ENCODE data around the gene CAMSAP2. TPM values are rescaled to one million over a fixed set of nuclear protein-coding genes. Genes with fewer than 3 reads are reported as not detected.

The CAMSAP2 gene
- polyA plus RNA-seq, 1 donor (not counting 4 experiments of a cell fraction or from before 2014, with no cell fraction given), result 47.8 TPM

- H3K4me1 ChIP-seq (ENCODE audit: control insufficient read depth, extremely low read depth, insufficient read depth, low read length), result no peaks in the 10 kb centered on the region
- no peaks in the 10 kb centered on the region for H4K20me1 ChIP-seq (ENCODE audit: control insufficient read depth, extremely low read depth, insufficient read depth, low read length)
- H2AFZ ChIP-seq (ENCODE audit: control insufficient read depth, low read length), result no peak overlapping the region
- no peak overlapping the region for H3K27ac ChIP-seq (ENCODE audit: control insufficient read depth, insufficient read depth, low read length)
- H3K79me2 ChIP-seq (ENCODE audit: control insufficient read depth, insufficient read depth, low read length), result no peaks in the 10 kb centered on the region
- DNase-seq (ENCODE audit: low read depth, low spot score), result no peak
- no peak overlapping the region for H3K9ac ChIP-seq (ENCODE audit: control insufficient read depth, extremely low read depth, insufficient read depth, low read length)
- H3K9me1 ChIP-seq (ENCODE audit: control insufficient read depth, extremely low read depth, insufficient read depth, low read length), result no peaks in the 10 kb centered on the region
- no peaks in the 10 kb centered on the region for H3K27me3 ChIP-seq (ENCODE audit: control insufficient read depth, extremely low read depth, insufficient read depth, low read length)
- dilution Hi-C loops (cut with MboI; ENCODE audit: extremely low pct_ligation_motif_present, low sequenced_read_pairs), result loop anchor here (10.0 kb wide), 1 partner anchor 52 kb away; no protein-coding TSS in a partner anchor
- no peak overlapping the region for H3K4me3 ChIP-seq (ENCODE audit: control insufficient read depth in 2 of 3, extremely low read depth in 1 of 3, insufficient read depth in 2 of 3, low read depth in 1 of 3, low read length in 3 of 3)
- FAIRE-seq, result no peak
- no peaks in the 10 kb centered on the region for H3K9me3 ChIP-seq (ENCODE audit: control insufficient read depth, low read depth, low read length)
- no peaks in the 10 kb centered on the region for H3K36me3 ChIP-seq (ENCODE audit: control insufficient read depth in 2 of 2, extremely low read depth in 1 of 2, insufficient read depth in 2 of 2, low read length in 2 of 2)
- H3K4me2 ChIP-seq (ENCODE audit: control insufficient read depth, extremely low read depth, insufficient read depth, low read depth, low read length), result no peak overlapping the region
- TF ChIP-seq CTCF (optimal IDR thresholded peaks at IDR 0.05 in 1 of 3, IDR thresholded peaks at IDR 0.05 in 1 of 3, conservative IDR thresholded peaks at IDR 0.05 in 1 of 3; ENCODE audit: extremely low read depth in 1 of 3, insufficient read depth in 2 of 3, low read length in 3 of 3), result no peak
- TF ChIP-seq EZH2 (IDR thresholded peaks at IDR 0.05; ENCODE audit: low read length), result no peak
Measured at GRCh38 chr1:200727257-200727656, 11.4 kb upstream of the CAMSAP2 start.

GRCh38 chr1:200729863-200730262 lies 8.8 kb upstream of the CAMSAP2 start:
- Histone ChIP-seq H2AFZ (ENCODE audit: control insufficient read depth, low read length) (peak overlapping the region; percentile 64), H3K4me2 (ENCODE audit: control insufficient read depth, extremely low read depth, insufficient read depth, low read depth, low read length) (no peak overlapping the region), H3K4me3 (ENCODE audit: control insufficient read depth in 2 of 3, extremely low read depth in 1 of 3, insufficient read depth in 2 of 3, low read depth in 1 of 3, low read length in 3 of 3) (no peak overlapping the region), H3K79me2 (ENCODE audit: control insufficient read depth, insufficient read depth, low read length) (no peaks in the 10 kb centered on the region), H3K36me3 (ENCODE audit: control insufficient read depth in 2 of 2, extremely low read depth in 1 of 2, insufficient read depth in 2 of 2, low read length in 2 of 2) (no peaks in the 10 kb centered on the region), H4K20me1 (ENCODE audit: control insufficient read depth, extremely low read depth, insufficient read depth, low read length) (no peaks in the 10 kb centered on the region), H3K9ac (ENCODE audit: control insufficient read depth, extremely low read depth, insufficient read depth, low read length) (no peak overlapping the region), H3K27me3 (ENCODE audit: control insufficient read depth, extremely low read depth, insufficient read depth, low read length) (no peaks in the 10 kb centered on the region), H3K4me1 (ENCODE audit: control insufficient read depth, extremely low read depth, insufficient read depth, low read length) (no peaks in the 10 kb centered on the region), H3K9me3 (ENCODE audit: control insufficient read depth, low read depth, low read length) (no peaks in the 10 kb centered on the region), H3K27ac (ENCODE audit: control insufficient read depth, insufficient read depth, low read length) (no peak overlapping the region), H3K9me1 (ENCODE audit: control insufficient read depth, extremely low read depth, insufficient read depth, low read length) (no peaks in the 10 kb centered on the region)
- no peak for DNase-seq (ENCODE audit: low read depth, low spot score)
- FAIRE-seq, result no peak
- dilution Hi-C loops (cut with MboI; ENCODE audit: extremely low pct_ligation_motif_present, low sequenced_read_pairs), result loop anchor here (10.0 kb wide), 1 partner anchor 55 kb away; no protein-coding TSS in a partner anchor
- TF ChIP-seq EZH2 (IDR thresholded peaks at IDR 0.05; ENCODE audit: low read length), result no peak
- no peak for TF ChIP-seq CTCF (optimal IDR thresholded peaks at IDR 0.05 in 1 of 3, IDR thresholded peaks at IDR 0.05 in 1 of 3, conservative IDR thresholded peaks at IDR 0.05 in 1 of 3; ENCODE audit: extremely low read depth in 1 of 3, insufficient read depth in 2 of 3, low read length in 3 of 3)

Measured in keratinocyte (primary cell).